Testis (tissue), 2 donors: Measurements from ENCODE around the gene BID.

Experiments used
- POLR2A ChIP-seq: fragments of 450-650 bp; IDR thresholded peaks from one replicate; pipeline ENCODE4 v1.6.1; 2017; ENCODE audit warnings: antibody characterized with exemption, mild to moderate bottlenecking, moderate library complexity
- TF ChIP-seq, protein P1 (sequence below), 3 experiments: fragments of 450-650 bp in 2 of 3; fragments of 200-600 bp in 1 of 3; sonication (generic) in 1 of 3; IDR thresholded peaks; one replicate each; pipeline ENCODE4 v1.5.1; 2016 to 2019; ENCODE audit warnings: antibody characterized with exemption in 3 of 3, mild to moderate bottlenecking in 2 of 3, moderate library complexity in 1 of 3

DNA sequence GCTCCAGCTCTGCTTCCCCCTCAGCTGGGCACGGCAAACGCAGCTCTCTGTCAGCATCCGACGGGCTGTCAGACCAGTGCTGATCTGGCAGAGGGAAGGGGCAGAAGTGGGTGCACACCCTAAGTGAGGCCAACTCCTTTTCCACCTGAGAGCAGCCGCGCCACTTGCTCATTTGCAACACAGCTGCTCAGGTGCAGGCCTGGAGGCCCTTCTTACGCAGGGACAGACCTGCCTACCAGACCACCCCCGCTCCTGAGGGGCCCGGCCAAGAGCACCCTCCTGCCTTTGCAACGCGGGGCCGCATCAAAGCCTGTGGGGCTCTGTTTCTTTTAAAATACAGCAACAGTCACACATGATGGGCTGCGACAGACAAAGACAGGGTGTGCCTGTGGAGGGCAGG lies 47.8 kb upstream of the BID start:
- TF ChIP-seq, protein P1, sequence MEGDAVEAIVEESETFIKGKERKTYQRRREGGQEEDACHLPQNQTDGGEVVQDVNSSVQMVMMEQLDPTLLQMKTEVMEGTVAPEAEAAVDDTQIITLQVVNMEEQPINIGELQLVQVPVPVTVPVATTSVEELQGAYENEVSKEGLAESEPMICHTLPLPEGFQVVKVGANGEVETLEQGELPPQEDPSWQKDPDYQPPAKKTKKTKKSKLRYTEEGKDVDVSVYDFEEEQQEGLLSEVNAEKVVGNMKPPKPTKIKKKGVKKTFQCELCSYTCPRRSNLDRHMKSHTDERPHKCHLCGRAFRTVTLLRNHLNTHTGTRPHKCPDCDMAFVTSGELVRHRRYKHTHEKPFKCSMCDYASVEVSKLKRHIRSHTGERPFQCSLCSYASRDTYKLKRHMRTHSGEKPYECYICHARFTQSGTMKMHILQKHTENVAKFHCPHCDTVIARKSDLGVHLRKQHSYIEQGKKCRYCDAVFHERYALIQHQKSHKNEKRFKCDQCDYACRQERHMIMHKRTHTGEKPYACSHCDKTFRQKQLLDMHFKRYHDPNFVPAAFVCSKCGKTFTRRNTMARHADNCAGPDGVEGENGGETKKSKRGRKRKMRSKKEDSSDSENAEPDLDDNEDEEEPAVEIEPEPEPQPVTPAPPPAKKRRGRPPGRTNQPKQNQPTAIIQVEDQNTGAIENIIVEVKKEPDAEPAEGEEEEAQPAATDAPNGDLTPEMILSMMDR (IDR thresholded peaks at IDR 0.05), result no peak
- no peak for TF ChIP-seq POLR2A
